ENCODE data around the gene F2.
"Not testable (repeated sequence)": the region's sequence is repeated elsewhere in the genome, so short reads cannot be mapped to it uniquely, and the experiment has no call there.

F2 gene

DNA sequence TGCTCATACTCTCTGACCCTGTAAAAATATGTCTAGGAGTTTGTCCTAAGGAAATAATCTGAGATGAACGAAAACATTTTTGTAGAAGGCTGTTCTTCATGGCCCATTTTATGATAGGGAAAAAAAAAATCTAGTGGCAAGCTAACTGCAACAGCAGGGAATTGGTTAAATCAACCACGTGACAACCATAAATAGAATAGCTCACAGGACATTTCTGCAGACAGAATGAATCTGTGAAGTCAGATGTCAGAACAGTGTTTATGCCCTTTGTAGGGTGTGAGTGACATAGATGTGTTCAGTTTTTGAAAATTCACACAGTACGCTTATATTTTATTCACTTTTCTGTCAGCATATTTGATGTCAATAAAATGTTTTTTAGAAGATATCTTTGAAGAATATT, 34.6 kb upstream of the F2 start:
- DNase-seq (ENCODE audit: low read depth) = no peak

DNA sequence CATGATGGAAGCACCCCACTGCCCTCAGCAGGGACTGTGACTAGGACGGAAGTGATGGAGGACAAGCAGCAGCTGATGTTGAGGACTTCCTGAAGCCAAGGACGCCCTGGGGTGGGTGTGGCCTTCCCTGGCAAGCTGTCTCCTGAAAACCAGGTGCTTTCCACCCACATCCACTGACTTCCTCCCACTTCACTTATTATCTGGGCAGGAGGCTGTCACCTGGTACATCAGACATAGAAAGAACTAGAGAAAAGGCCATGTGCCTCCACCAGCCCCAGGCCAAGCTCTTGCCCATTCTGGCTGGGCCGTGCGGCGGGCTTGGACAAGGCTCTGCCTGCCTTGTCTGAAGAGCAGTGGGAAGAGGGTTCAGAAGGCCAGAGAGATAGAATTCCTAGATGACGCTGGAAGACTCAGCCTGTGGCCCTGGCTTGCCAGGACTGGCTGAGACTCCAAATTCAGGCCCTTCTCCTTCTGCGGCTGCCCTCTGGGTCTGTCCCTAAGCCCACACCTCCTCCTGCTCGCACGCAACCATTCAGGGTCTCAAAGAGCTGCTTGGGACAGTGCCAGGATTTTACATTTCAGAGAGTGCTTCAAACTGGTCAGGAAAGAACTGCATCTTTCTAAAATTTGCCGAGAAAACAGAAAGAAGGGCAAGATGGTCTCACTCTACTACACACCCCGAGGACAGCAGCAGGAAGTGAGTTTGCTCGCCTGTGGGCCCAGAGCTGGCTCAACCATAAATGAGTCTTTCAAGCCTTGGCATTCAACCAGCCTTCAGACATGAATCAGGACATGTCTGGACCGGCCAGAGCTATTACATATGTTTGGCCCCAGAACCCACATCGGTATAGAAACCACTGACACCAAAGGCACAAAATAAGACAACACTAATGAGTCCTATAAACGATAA, 31.9 kb upstream of the F2 start:
- no peak for DNase-seq (ENCODE audit: low read depth)

DNA sequence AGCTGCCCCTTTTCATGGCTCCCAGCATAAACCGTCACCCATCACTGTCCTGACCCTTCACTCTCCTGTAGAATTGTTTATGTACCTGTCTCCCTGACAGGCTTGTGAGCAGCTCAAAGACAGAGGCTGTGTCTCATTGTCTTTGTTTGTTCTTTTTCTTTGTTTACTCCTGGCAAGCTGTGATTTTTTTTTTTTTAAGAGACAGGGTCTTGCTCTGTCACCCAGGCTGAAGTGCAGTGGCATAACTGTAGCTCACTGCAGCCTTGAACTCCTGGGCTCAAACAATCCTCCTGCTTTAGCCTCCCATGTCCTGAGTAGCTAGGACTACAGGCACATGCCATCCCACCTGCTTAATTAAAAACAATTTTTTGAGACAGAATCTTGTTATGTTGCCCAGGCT, 28.3 kb upstream of the F2 start:
- DNase-seq (ENCODE audit: low read depth) = no peak

DNA sequence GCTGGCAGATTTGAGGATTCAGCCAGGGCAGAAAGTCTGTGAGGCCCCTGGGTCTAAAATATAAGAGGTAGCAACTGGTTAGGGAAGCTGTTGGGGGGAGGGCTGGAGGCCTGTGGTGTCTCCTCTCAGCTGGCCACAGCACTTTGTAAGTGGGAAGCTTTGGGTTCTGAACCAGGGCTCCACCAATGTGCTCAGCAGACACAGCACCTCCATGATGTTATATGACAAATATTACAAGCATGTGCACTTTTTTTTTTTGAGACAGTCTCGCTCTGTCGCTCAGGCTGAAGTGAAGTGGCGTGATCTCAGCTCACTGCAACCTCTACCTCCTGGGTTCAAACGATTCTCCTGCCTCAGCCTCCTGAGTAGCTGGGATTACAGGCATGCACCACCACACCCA, 26.6 kb upstream of the F2 start:
- no peak for DNase-seq (ENCODE audit: low read depth)

DNA sequence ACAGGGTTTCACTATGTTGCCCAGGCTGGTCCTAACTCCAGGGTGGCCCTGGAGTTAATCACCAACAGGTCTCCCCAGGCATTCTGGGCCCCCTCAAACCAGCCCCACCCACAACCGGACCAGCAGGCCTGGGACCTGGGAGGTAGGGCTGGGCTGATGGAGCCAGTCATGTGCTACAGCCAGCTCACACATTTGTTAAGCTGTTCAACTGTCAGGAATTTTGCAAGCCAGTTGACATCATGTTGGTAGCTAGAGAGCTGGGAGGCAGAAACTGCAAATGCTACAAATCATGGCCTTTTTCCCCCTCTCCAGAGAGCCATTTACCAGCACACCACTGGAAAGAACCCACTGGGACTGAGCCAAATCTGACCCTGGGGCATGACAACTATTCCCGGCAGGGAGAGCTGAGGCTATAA, 25.4 kb upstream of the F2 start:
- DNase-seq (ENCODE audit: low read depth) = no peak

DNA sequence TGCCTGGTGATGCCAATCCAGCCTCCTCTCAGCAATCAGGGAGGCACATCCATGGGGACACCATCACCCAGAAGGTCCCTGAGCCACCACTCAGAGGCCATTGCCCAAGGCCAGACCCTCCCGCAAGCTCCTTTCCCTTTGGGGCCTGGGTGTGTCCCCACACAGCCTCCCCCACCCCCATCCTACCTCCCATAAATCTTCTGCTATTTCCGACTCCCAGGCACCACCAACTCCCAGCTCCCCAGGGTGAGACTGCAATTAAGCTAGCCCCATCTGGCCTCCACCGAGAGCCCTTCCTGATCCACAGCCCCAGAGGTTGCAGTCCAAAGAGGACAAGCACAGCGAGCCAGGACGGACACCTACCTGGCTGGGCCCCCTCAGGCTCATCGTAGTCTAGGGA, 24.9 kb upstream of the F2 start:
- no peak for DNase-seq (ENCODE audit: low read depth)

DNA sequence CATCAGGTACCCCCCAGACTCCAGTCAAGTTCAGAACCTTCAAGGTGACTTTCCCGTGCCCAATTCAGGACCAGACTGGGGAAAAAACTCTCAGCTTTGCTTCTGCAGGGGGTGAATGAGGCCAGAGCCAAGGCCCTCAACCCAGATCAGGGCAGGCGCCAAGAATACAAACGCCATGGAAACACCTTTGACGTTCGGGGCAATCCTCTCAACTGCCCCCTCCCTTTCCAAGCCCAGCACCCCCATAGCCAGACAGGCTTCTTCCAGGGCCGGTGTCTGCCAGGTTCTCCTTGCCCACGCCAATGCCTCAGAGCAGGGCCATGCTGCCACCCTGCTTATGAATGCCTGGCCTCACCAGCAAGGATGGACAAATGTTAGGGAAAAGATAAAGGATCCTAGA, 24.4 kb upstream of the F2 start:
- DNase-seq (ENCODE audit: low read depth) = no peak

DNA sequence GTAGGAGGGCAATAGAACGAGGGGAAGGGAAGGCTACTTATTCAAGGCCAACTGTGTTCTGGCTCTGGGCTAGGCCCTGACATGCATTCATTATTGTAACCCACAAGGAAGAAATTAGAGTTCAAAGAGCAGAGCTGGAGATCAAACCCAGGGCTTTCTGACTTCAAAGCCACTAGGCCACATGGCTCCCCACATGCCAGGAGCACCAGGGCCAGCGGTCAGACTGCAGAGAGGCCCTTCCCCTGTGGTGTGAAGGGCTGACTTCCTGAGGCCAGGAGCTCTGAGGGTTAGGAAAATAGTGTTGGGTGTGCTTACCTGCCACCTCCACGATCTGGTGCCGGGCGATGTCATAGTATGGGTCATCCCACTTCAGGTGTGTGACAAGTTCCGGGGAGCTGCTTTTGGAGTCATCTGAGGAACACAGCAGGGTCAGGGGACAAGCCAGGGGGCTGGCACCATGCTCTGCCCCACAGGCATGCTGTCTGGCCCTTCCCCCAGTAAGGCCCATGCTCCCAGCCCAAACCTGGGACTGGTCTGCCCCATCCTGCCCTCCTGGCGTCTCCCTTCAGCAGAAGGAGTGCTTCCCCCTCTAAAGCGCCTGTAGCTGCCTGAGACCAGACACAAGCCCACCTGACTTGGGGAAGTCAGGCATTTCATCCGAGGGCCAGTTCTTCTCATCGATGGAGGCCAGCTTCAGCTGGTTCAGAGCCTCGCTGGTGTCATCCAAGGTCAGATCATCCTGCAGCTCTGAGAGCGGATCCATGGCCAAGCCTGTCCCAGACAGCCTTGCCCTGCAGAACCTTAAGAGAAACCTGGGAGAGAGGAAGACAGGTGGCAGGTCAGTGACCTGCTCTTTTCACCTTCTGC, 23.4 kb upstream of the F2 start:
- no peak for DNase-seq (ENCODE audit: low read depth)

DNA sequence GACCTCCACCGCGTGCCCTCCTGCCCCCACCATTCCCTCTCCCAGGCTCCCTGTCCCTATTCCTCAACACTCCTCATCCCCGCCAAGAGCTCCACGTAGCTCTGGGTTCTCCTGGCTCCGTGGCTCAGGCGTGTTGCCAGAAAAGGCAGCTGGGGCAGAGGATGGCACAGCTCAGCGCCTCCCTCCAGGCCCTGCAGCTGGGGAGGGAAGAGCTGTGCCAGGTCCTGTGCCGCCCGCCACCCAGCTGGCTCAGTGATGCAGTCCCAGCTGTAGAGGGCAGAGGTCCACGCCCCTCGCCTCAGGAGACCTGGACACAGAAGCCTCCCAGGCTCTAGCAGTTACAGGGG, 22.8 kb upstream of the F2 start:
- DNase-seq (ENCODE audit: low read depth) = no peak

DNA sequence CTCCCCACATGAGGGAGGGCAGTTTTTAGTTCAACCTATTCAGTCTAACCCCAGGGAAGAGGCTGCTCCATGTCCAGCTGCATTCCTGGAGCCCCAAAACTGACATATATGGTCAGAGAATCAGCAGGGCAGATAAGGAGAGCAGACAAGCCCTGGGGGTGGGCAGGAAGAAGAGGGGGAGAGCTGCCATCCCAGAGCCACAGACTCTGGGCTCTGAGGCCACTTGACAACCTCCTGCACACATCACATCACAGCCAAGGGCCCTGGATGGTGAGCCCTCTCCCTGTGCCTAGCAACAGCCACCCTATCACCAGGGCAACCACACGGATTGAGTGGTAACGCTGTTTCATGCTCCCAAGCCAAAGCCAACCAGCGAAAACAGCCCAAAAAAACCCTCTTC, 21.7 kb upstream of the F2 start:
- DNase-seq (ENCODE audit: low read depth) = no peak

DNA sequence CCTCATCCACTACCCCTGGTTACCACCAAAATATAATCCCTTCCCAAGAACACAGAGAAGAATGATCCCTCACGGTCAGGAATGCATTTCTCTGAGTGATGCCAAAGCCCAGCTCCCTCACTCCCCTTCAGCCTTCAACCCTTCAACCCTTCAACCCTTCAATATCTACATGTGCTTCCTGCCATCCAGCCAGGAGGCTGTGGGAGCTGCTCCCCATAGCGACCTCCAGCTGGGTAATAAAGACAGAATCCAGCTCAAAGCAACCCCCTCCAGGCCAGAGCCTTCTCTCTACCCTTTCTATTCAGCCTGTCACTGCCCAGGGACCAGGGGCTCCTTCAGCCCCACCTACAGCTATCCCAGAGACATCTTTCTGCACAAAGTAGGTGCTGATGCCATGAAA, 21.3 kb upstream of the F2 start:
- no peak for DNase-seq (ENCODE audit: low read depth)

DNA sequence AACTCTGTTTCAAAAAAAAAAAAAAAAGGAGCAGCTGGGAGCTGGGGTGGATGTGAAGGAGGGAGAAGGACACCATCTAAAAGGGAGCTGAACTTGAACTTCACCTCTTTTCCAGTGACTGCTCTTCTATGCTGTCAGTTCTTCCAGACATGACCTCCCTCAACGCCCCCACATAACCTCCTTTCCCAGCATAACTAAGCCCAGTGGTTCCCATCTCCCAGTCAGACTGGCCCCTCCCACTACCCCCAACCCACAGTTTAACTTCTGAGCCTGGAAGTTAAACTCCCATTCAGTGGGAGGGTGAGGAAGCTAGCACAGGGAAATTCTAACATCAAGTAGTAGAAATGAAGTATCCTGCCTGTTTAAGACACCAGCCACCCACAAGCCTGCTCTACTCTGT, 20.4 kb upstream of the F2 start:
- no peak for DNase-seq (ENCODE audit: low read depth)

DNA sequence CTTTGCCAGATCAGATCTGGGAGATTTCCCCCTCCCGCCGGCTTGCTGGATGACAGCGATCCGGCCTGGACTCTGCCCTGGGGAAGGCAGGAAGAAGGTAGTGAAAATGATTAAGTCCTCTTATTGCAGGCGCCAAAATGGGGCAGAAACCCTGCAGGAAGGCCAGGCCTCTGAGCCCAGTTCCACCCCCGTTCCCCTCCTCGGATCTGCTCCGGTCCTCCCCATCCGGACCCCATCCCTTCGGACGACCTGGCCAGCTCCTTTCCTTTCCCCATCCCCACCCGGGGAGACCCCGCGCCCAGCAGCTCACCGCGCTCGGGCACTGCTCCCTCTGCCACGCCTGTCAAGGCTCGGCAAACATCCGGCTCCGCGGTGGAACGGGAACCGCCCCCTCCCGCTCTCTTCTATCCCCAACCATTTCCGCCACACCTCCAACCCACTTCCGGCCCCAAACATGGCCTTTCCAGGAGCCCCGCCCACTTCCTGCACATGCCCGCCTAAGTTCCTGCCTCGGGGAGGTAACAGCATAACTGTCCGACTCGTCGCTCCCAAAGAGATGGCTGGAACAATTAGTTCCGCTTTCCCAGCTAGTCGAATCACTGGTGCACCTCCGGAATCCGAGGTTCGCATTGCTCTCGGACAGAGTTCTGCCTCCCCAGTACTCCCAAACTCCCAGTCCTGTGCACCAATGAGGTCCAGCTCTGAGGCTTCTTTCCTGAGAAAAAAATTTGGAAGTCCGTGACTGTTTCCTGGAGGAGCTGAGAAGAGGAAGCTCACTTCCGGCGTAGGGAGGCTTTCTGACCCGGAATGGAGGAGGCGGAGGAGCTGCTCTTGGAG, 18.6 kb upstream of the F2 start, which contains the start of the genes ARHGAP1 and ZNF408:
ARHGAP1 (minus strand) TSS at position 379 of the 837 bp plus-strand sequence. CDS start 4,512 bp downstream, outside the sequence.
ZNF408 (plus strand) TSS at position 791 of the 837 bp plus-strand sequence; CDS start at position 808, 17 bp downstream.
- peak; percentile 99 for DNase-seq (ENCODE audit: low read depth)

DNA sequence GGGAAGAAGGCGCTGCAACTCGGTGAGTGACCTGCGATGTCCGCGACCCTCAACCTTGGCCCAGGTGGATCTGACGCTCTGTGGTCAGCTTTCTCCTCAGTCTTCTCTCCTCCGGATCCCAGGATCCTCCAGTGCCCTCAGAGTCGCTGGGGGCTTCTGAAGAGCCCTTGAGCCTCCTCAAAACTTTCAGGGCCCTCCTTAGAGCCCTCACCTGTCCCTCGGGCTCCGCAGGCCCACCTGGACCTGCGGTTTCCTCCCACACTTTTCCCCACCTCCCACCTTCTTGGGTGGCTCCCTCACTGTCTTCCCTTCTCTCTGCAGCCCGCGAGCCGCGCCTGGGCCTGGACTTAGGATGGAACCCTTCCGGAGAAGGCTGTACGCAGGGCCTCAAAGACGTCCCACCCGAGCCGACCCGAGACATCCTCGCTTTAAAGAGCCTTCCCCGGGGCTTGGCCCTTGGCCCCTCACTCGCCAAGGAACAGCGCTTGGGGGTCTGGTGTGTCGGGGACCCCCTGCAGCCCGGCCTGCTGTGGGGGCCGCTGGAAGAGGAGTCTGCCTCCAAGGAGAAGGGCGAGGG, 17.8 kb upstream of the F2 start:
- no peak for DNase-seq (ENCODE audit: low read depth)

DNA sequence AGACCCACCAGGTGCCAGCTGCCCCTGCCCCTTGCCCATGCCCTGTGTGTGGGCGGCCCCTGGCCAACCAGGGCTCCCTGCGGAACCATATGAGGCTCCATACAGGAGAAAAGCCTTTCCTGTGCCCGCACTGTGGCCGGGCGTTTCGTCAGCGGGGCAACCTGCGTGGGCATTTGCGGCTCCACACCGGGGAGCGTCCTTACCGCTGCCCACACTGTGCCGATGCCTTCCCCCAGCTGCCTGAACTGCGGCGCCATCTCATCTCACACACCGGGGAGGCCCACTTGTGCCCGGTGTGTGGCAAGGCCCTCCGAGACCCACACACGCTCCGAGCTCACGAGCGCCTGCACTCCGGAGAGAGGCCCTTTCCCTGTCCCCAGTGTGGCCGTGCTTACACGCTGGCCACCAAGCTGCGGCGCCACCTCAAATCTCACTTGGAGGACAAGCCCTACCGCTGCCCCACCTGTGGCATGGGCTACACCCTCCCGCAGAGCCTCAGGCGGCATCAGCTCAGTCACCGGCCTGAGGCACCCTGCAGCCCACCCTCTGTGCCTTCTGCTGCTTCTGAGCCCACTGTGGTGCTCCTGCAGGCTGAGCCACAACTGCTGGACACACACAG, 13.8 kb upstream of the F2 start:
- no peak for DNase-seq (ENCODE audit: low read depth)

DNA sequence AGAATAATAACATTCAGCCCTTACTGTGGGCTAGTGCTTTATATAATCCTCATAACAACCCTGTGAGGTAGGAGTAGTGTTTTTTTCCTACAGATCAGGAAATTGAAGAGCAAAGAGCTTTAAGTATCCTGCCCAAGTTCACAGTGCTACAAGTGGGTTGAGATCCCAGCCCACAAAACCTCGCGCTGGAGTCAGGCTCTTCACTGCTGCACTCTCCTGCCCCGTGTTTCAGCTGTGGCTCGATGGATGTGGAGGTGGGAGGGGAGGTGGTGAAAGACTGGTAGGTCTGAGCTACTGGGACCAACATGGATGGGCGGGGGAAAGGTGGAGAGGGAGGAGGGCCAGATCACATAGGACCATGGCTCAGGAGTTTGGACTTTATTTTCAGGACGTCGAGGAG, 12.1 kb upstream of the F2 start:
- no peak for DNase-seq (ENCODE audit: low read depth)

DNA sequence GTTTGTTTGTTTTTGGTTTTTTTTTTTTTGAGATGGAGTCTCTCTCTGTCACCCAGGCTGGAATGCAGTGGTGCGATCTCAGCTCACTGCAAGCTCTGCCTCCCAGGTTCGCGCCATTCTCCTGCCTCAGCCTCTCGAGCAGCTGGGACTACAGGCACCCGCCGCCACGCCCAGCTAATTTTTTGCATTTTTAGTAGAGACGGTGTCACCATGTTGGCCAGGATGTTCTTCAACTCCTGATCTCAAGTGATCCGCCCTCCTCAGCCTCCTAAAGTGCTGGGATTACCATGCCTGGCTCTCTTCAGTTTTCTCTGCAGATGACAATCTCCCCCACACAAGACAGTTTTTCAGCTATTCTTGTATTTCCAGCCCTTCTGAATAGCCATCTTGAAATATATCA, 9.7 kb upstream of the F2 start:
- DNase-seq (ENCODE audit: low read depth) = not testable (repeated sequence)

DNA sequence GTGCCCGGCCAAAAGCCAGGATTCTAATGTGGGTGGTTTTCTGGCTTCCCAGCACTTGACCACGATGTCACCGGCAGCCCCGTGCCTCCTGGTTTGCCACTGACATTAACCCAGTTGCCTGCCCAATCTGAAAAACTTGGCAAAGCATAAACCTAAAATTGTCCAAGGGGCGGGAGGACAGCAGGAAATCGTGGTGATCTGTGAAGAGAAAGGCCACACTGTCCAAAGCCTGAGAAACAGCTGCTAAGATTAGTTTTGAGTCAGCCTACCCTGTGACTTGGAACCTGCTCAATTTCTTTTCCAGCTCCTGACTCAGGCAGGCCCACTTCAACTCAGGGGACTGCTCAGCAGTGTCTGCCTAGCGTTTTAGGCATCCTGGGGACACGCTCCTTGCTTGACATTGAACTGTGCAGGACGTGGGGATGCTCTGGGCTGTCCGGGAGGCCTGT, 8.2 kb upstream of the F2 start:
- DNase-seq (ENCODE audit: low read depth) = no peak

DNA sequence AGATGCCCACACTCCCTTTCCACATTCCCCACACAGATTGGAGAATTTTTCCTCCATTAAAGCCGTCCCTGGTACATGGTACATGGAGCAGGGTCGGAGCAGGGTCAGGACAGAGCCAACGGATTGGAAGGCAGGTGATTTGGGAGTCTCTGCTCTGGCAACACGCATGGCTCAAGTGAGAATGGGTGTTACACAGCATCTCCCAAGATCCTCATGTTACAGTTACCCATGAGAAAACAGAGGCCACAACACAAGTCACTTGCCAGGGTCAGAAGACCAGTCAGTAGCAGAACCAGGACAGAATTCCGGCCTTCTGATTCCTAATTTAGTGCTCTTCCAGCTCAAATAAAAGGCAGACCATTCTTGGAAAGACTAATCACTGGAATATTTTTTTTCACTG, 7.7 kb upstream of the F2 start:
- no peak for DNase-seq (ENCODE audit: low read depth)

DNA sequence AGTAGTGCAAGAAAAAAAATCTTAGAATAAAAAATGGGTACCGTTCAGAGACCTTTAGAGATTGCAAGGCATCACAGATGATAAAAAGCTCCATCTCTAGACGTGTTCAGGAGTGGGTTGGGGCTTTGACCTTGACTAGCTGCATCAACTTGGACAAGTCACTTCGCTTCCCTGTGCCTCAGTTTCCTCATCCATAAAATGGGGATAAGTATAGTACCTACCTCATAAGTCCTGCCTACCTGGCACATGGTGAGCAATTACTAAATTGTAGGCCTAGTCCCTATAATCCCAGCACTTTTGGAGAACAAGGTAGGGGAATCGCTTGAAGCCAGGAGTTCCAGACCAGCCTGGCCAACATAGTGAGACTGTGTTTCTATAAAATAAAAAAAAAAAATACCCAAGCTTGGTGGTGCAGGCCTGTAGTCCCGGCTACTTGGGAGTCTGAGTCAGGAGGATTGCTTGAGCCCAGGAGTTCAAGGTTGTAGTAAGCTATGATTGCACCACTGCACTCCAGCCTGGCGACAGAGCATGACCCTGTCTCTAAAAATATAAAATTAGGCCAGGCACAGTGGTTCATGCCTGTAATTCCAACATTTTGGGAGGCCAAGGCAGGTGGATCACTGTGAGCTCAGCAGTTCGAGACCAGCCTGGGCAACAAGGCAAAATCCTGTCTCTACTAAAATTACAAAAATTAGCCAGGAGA, 6.0 kb upstream of the F2 start:
- no peak for DNase-seq (ENCODE audit: low read depth)

DNA sequence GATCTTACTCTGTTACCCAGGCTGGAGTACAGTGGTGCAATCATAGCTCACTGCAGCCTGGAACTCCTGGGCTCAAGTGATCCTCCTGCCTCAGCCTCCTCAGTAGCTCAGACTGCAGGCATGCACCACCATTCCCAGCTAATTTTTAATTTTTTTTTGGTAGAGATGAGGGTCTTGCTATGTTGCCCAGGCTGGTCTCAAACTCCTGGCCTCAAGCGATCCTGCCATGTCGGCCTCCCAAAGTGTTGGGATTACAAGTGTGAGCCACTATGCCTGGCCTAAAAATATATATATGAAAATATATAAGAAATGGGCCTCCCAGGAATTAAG, 1.2 kb upstream of the F2 start:
- DNase-seq (ENCODE audit: low read depth) = not testable (repeated sequence)
